Mucosa of stomach (tissue), 1 donor: ENCODE measurements around the gene SIRT1.

ENCODE experiments used
- H3K27me3 ChIP-seq: one replicate; pipeline ENCODE4 v1.7.0; 2013; ENCODE audit warnings: mild to moderate bottlenecking, low read length; ENCODE audit not compliant: control insufficient read depth, insufficient read depth
- H3K36me3 ChIP-seq: one replicate; pipeline ENCODE4 v1.7.0; 2013; ENCODE audit warnings: low read length; ENCODE audit not compliant: control insufficient read depth, insufficient read depth
- H3K4me1 ChIP-seq: one replicate; pipeline ENCODE4 v1.7.0; 2013; ENCODE audit warnings: mild to moderate bottlenecking, low read length; ENCODE audit not compliant: control insufficient read depth, insufficient read depth
- H3K4me3 ChIP-seq: one replicate; pipeline ENCODE4 v1.7.0; 2013; ENCODE audit warnings: low read length
- H3K9ac ChIP-seq: one replicate; pipeline ENCODE4 v1.7.0; 2013; ENCODE audit warnings: mild to moderate bottlenecking, low read length, moderate library complexity
- H3K9me3 ChIP-seq: one replicate; pipeline ENCODE4 v1.7.0; 2013; ENCODE audit warnings: mild to moderate bottlenecking, low read length, moderate library complexity; ENCODE audit not compliant: control insufficient read depth
- donor health status: Pancreatic carcinoma.

Gene SIRT1

DNA sequence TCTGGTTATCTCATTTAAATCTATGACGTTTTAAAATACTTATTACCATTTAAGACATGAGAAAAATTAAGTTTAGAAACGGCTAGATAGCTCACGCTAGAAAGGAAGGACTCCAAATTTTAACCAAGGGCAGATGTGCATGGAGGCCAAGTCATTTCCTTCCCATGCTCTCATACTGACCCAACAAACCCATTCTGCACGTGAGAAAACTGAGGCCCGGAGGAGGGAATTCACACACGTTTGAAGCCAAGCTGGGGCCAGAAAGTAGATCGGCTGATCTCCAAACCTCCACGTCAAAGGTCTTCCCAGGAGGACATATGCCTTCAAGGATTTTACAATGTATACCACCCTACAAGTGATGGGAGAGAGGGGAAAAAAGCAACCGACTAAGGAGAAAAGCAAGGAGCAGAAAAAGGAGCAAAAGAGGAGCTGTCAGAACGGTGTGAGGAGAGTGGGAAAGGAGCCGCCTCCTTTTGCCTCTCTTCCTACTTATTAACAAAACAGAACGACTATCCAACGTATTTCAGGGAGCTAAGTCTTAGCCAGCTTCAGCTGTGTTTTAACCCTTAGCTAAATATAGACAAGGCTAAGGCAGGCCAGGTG lies 645 bp upstream of the SIRT1 start:
- Histone ChIP-seq H3K9ac (peak overlapping the region; percentile 88), H3K9me3 (no peaks in the 10 kb centered on the region), H3K4me1 (peaks cover 6% of the 10 kb centered on the region), H3K27me3 (no peaks in the 10 kb centered on the region), H3K36me3 (no peaks in the 10 kb centered on the region), H3K4me3 (no peak overlapping the region)

DNA sequence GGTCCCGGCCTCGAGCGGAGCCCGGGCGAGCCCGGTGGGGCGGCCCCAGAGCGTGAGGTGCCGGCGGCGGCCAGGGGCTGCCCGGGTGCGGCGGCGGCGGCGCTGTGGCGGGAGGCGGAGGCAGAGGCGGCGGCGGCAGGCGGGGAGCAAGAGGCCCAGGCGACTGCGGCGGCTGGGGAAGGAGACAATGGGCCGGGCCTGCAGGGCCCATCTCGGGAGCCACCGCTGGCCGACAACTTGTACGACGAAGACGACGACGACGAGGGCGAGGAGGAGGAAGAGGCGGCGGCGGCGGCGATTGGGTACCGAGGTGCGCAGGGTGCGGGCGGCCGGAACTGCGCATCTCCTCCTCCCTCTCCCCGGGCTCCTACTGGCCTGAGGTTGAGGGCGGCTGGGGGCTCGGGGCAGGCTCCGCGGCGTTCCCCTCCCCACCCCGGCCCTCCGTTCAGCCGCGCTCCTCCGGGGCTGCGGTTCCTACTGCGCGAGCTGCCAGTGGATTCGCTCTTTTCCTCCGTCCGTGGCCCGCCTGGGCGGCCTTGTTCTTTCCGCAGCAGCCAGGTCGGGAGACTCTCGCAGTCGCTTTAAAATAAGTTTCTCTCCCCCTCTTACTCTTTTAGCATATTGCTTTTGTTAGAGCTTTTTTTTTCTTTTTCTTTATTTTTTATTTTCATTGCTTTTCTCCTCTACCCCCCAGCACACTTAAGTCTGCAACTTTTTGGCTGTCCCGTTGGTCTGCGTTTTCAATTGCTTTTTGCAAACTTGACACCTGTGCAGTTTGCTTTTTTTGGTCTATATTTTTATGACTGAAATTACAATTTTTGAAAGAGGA lies 600 bp downstream of the SIRT1 start:
- H3K9me3 ChIP-seq: no peaks in the 10 kb centered on the region
- peak overlapping the region; percentile 88 for H3K9ac ChIP-seq
- no peaks in the 10 kb centered on the region for H3K36me3 ChIP-seq
- H3K4me1 ChIP-seq: peaks cover 6% of the 10 kb centered on the region
- H3K4me3 ChIP-seq: peak overlapping the region; percentile 9
- no peaks in the 10 kb centered on the region for H3K27me3 ChIP-seq

DNA sequence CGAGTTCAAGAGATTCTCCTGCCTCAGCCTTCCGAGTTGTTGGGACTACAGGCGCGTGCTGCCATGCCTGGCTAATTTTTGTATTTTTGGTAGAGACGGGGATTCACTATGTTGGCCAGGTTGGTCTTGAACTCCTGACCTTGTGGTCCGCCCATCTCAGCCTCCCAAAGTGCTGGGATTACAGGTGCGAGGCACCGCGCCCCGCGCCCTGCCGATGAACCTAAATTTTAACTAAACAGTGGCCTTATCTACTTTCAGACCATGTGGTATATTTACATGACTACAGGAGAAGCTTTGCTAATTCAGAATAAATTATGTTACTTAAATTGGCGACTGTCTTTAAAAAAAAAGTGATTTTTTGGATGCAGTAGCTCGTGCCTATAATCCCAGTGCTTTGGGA lies 9.2 kb downstream of the SIRT1 start:
- Histone ChIP-seq H3K27me3 (no peaks in the 10 kb centered on the region), H3K9me3 (no peaks in the 10 kb centered on the region), H3K9ac (no peak overlapping the region), H3K4me3 (no peak overlapping the region), H3K4me1 (no peaks in the 10 kb centered on the region), H3K36me3 (peaks cover 6% of the 10 kb centered on the region)

DNA sequence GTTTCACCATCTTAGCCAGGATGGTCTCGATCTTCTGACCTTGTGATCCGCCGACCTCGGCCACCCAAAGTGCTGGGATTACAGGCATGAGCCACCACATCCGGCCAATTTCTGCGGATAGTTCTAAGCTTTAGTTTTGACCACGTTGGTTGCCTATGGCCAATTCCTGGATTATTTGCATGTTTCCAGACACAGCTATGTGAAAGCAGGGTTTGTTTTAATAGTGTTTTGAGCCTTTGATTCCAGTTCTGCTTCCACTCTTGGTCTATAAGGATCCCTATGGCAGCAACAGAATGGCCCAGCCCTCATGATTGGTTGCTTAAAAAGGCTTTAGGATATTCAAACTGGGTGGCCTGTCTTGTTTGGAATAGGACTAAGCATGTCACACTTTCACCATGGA lies 19.1 kb downstream of the SIRT1 start:
- H3K9ac ChIP-seq: no peak overlapping the region
- no peaks in the 10 kb centered on the region for H3K9me3 ChIP-seq
- H3K27me3 ChIP-seq: no peaks in the 10 kb centered on the region
- no peaks in the 10 kb centered on the region for H3K36me3 ChIP-seq
- H3K4me1 ChIP-seq: no peaks in the 10 kb centered on the region
- no peak overlapping the region for H3K4me3 ChIP-seq

DNA sequence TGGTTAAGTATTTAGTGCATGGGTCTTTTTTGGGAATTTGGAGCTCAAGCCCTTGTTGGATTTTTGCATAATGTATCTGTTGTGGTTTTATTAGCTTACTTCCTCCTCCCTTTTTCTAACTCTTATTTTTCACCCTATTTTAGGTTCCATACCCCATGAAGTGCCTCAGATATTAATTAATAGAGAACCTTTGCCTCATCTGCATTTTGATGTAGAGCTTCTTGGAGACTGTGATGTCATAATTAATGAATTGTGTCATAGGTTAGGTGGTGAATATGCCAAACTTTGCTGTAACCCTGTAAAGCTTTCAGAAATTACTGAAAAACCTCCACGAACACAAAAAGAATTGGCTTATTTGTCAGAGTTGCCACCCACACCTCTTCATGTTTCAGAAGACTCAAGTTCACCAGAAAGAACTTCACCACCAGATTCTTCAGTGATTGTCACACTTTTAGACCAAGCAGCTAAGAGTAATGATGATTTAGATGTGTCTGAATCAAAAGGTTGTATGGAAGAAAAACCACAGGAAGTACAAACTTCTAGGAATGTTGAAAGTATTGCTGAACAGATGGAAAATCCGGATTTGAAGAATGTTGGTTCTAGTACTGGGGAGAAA lies 28.0 kb downstream of the SIRT1 start:
- Histone ChIP-seq H3K27me3 (no peaks in the 10 kb centered on the region), H3K36me3 (peaks cover 6% of the 10 kb centered on the region), H3K9ac (no peak overlapping the region), H3K4me1 (no peaks in the 10 kb centered on the region), H3K4me3 (no peak overlapping the region), H3K9me3 (no peaks in the 10 kb centered on the region)

DNA sequence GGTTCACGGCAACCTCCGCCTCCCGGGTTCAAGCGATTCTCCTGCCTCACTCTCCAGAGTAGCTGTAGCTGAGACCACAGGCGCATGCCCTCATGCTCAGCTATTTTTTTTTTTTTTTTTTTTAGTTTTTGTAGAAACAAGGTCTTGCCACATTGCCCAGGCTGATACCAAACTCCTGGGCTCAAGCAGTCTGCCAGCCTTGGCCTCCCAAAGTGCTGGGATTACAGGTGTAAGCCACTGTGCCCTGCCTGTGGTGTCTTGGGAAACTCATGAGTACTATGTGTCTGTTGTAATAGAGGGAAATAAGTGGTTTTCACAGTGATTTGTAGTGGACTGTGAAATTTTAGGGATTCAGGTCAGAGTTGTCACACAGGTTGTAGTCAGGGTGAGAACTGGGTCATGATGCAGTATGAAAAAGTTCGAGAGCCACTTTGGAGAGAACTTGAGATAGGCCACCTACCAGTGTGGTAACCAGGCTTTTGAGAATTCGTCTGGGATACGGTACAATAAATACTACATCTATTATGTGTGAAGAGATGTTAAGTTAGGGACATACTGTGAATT lies 30.4 kb downstream of the SIRT1 start:
- Histone ChIP-seq H3K9me3 (no peaks in the 10 kb centered on the region), H3K4me1 (no peaks in the 10 kb centered on the region), H3K4me3 (no peak overlapping the region), H3K36me3 (peaks cover 6% of the 10 kb centered on the region), H3K27me3 (no peaks in the 10 kb centered on the region), H3K9ac (no peak overlapping the region)

DNA sequence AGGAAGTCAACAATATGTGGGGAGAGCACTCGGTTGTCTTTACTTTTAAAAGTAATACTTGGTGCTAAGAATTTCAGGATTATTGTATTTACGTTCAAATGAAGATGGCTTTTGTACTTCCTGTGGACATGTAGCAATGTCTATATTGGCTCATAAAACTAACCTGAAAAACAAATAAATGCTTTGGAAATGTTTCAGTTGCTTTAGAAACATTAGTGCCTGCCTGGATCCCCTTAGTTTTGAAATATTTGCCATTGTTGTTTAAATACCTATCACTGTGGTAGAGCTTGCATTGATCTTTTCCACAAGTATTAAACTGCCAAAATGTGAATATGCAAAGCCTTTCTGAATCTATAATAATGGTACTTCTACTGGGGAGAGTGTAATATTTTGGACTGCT lies 32.7 kb downstream of the SIRT1 start:
- no peak overlapping the region for H3K4me3 ChIP-seq
- H3K36me3 ChIP-seq: peaks cover 6% of the 10 kb centered on the region
- H3K27me3 ChIP-seq: no peaks in the 10 kb centered on the region
- H3K9ac ChIP-seq: no peak overlapping the region
- no peaks in the 10 kb centered on the region for H3K4me1 ChIP-seq
- no peaks in the 10 kb centered on the region for H3K9me3 ChIP-seq

DNA sequence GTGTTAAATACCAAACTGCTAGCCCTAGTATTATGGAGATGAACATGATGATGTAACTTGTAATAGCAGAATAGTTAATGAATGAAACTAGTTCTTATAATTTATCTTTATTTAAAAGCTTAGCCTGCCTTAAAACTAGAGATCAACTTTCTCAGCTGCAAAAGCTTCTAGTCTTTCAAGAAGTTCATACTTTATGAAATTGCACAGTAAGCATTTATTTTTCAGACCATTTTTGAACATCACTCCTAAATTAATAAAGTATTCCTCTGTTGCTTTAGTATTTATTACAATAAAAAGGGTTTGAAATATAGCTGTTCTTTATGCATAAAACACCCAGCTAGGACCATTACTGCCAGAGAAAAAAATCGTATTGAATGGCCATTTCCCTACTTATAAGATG lies 33.2 kb downstream of the SIRT1 start:
- no peak overlapping the region for H3K9ac ChIP-seq
- H3K4me1 ChIP-seq: no peaks in the 10 kb centered on the region
- H3K4me3 ChIP-seq: no peak overlapping the region
- no peaks in the 10 kb centered on the region for H3K27me3 ChIP-seq
- H3K36me3 ChIP-seq: peaks cover 6% of the 10 kb centered on the region
- H3K9me3 ChIP-seq: no peaks in the 10 kb centered on the region

DNA sequence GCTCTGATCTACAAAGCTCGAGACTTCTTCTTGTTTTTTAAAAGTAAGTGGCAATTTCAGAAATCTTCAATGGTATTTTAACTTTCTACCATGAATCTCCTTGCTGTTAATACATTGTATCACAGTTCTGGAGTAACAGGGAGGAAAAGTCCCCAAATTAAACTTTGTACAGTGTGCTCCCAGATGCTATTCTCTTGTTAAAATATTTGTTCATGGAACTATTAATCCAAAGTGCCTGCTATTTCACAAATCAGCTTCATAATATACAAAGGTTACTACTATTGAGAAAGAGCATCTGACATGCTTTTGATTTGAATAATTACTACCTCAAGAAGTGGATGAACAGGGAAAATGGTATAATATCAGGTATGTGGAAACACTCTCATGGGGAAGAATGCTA lies 36.6 kb downstream of the SIRT1 start:
- H3K4me1 ChIP-seq: no peaks in the 10 kb centered on the region
- no peaks in the 10 kb centered on the region for H3K9me3 ChIP-seq
- H3K36me3 ChIP-seq: no peaks in the 10 kb centered on the region
- no peaks in the 10 kb centered on the region for H3K27me3 ChIP-seq
- no peak overlapping the region for H3K4me3 ChIP-seq
- H3K9ac ChIP-seq: no peak overlapping the region

DNA sequence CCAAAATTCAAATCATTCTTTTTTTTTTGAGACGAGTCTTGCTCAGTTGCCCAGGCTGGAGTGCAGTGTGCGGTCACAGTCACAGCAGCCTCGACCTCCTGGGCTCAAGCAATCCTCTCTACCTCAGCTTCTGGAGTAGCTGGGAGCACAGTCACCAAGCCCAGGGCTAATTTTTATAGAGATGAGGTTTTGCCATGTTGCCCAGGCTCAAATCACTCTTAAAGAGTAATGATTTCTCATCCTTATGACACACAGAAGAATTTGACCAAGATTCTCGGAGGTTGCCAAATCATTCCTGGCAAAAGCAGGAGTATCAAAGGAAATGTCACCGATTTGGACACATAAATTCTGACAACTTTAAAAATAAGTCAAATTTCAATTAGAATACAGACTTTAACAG lies 39.1 kb downstream of the SIRT1 start:
- H3K9me3 ChIP-seq: no peaks in the 10 kb centered on the region
- no peaks in the 10 kb centered on the region for H3K36me3 ChIP-seq
- H3K4me3 ChIP-seq: no peak overlapping the region
- H3K9ac ChIP-seq: no peak overlapping the region
- no peaks in the 10 kb centered on the region for H3K4me1 ChIP-seq
- H3K27me3 ChIP-seq: no peaks in the 10 kb centered on the region

DNA sequence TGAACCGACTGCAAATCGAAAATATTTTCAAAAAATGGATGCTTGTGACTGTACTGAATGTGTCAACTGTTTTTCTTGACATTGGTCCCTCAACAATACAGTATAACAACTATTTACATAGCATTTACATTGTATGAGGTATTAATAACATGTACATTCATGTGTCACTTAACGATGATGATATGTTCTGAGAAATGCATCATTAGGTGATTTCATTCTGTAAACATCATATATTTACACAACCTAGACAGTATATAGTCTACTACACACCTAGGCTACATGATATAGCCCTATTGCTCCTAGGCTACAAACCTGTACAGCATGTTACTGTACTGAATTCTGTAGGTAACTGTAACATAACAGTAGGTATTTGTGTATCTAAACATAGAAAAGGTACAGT lies 39.7 kb downstream of the SIRT1 start:
- Histone ChIP-seq H3K9ac (no peak overlapping the region), H3K4me3 (no peak overlapping the region), H3K9me3 (no peaks in the 10 kb centered on the region), H3K36me3 (no peaks in the 10 kb centered on the region), H3K4me1 (no peaks in the 10 kb centered on the region), H3K27me3 (no peaks in the 10 kb centered on the region)

DNA sequence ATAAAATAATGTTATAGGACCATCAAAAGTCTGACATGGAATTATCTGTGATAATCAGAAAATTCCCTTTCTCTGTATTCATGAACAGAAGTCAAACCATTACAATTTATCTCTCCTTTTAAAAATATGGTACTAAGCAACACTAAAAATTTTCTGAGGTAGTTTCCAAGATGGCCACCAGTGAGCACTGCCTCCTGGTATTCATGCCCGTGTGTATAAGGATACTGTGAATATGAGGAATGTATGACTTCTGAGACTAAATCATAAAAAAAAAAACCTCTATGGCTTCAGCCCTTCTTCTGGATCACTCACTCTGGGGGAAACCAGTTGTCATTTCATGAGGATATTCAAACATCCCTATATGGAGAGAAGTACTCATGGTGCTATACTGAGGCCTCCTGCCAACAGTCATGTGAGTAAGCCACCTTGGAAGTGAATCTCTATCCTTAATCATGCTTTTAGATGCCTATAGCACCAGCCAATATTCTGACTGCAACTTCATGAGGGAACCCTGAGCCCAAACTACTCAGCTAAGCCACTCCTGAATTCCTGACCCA lies 41.1 kb downstream of the SIRT1 start:
- Histone ChIP-seq H3K9me3 (no peaks in the 10 kb centered on the region), H3K4me3 (no peak overlapping the region), H3K9ac (no peak overlapping the region), H3K36me3 (no peaks in the 10 kb centered on the region), H3K27me3 (no peaks in the 10 kb centered on the region), H3K4me1 (no peaks in the 10 kb centered on the region)
